ENCODE results near the gene C1orf198. TPM values are rescaled to one million over a fixed set of nuclear protein-coding genes. Genes with fewer than 3 reads are reported as not detected.

The C1orf198 gene, protein sequence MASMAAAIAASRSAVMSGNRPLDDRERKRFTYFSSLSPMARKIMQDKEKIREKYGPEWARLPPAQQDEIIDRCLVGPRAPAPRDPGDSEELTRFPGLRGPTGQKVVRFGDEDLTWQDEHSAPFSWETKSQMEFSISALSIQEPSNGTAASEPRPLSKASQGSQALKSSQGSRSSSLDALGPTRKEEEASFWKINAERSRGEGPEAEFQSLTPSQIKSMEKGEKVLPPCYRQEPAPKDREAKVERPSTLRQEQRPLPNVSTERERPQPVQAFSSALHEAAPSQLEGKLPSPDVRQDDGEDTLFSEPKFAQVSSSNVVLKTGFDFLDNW
- 15.5 and 16.1 TPM in 2 replicates for total RNA-seq

DNA sequence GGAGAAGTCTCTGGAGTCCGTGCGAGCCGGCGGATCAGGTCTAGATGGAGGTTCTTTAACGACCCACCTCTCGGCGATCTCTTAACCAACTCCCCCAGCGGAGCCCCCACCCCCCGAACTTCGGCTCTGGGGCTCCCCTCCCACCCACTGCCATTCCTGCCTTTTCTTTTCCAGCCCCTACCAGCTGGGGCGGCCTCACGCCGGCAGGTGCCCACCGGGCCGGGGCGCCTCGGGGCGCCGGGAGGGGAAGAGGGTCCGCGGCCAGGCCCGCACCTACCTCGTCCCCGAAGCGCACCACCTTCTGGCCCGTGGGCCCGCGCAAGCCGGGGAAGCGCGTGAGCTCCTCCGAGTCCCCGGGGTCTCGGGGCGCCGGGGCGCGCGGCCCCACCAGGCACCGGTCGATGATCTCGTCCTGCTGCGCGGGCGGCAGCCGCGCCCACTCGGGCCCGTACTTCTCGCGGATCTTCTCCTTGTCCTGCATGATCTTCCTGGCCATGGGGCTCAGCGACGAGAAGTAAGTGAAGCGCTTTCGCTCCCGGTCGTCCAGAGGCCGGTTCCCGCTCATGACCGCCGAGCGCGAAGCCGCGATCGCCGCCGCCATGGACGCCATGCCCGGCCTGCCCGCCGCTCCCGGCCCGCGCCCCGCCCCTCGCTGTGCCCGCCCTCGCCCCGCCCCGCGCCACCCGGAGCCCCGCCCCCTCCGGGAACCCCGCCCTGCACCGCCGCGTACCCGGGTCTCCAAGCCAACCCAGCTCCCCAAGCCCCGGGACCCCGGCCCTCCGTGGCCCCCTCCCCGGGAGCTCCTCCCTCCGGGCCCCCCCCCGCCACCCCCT is at the start of gene C1orf198:
Gene C1orf198 (minus strand): TSS at position 619 of the 833 bp plus-strand sequence. CDS start 9 bp downstream, at position 610.
- DNase-seq (ENCODE audit: low read depth in 2 of 2): peak; percentile 45 to 69

DNA sequence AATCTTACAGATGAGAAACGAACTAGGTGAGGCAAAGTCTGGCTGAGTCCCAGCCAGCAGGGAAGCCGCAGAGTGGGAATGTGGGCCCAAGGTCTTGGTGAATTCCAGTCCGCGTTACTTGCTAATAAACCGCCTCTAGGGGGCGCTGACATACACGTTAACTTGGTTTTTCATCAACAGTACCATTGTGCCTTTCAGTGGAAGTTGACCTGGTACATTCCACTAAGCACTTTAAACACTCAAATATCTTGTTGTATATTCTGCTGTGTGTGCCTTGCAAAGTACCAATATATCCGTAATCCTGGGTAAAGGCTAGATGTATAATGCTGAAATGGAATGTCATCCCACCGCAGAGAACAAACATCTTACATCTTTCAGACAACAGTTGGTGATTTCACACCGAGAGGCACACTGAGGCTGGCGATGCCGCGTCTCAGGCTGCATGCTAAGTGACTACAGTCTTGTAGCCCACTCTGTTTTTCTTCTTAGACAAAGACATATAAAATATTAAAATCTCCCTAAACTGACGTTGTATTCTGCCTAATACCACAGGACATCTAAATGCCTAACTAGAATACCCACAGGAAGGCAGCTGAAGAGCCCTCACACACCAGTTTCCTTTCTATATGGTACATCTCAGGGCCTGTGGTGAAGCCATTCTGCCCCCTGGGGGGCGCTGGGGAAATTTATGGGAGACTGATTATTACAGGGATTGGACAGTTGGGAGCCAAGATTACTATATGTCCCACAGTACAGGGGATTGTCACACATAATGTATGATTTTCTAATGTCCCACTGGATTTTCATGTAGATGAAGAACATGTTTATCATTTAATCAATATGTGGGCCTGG is 49.2 kb upstream of the C1orf198 start:
- peak; percentile 84 to 88 for DNase-seq (ENCODE audit: low read depth in 2 of 2)

DNA sequence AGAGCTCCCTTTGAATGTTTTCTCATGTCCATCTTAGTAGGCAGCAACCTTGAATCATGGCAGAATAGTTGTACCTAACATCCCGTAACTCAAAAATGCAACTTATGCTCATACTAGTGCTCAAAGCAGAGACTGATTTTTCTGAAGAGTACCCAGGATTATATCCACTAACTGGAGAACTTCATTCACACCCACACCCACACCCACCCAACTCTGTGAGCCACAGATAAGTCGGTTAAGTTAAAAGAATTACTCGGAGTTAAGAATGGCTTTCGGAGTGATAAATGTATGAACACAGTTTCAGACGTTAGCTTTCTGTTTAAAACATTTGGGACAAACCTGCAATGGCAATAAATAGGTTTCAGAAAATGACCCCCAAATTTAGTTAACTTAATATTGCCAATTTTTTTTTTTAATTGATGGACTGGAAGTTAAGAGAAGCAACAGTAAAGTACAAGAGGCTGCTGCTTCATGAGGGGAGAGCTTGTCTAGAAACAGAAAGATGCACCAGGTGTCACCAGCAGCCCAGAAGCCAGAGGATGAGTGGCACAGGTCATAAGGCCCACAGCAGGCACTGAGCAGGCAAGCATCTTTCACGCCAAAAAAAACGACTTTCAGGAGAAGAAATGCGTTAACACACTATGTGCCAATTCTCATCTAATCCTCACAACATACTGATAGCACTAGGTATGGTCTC is 48.4 kb upstream of the C1orf198 start:
- DNase-seq (ENCODE audit: low read depth in 2 of 2): no peak

DNA sequence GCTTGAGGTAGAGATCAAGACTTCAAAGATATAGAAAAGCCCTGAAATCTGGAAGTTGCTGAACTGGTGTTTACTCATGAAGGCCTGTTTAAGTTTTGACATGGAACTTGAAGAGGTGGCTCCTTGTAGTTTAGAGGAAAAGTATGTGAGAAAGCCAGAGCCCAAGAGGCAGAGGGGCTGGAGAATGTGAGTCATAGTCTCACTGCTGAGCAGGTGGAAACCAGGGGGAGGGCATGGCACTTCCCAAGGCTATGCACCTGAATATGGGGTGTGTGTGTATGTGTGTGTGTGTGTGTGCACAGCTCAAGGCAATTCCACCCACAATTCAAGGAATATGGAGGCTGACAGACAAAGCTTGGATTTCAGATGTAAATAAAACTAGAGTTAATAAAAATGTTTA is 46.8 kb upstream of the C1orf198 start:
- no peak for DNase-seq (ENCODE audit: low read depth in 2 of 2)

DNA sequence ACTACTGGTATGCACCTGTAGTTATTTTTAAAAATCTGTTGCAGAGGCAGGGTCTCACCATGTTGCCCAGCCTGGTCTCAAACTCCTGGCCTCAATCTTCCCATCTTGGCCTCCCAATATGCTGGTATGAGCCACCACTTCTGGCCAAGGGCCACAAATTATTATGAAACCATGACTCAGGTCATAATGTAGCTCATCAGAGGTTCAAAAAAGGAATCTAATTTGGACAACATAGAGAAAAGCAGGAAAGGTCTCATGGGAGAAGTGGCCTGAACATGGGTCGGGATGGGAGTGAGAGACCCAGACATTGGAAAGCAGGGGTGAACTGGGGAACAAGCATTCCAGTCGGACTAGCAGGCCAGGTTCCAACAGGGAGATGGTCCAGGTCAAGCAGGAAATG is 45.2 kb upstream of the C1orf198 start:
- no peak for DNase-seq (ENCODE audit: low read depth in 2 of 2)

DNA sequence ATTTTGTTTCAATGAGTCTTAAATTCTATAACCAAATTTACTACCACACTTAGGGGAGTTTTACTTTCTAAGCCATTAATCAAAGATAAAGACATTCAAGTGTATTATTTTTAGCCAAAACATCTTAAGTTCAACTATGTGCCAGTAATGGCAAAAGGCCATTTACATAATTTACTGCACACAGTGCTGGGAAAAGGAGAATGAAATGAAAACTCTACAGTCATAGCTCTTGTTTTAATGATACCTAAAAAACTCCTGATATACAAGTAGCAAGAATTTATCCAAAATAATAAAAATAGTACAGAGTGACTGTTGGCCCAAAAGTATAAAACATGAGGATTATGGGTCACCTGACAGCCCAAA is 42.4 kb upstream of the C1orf198 start:
- DNase-seq (ENCODE audit: low read depth in 2 of 2): no peak

DNA sequence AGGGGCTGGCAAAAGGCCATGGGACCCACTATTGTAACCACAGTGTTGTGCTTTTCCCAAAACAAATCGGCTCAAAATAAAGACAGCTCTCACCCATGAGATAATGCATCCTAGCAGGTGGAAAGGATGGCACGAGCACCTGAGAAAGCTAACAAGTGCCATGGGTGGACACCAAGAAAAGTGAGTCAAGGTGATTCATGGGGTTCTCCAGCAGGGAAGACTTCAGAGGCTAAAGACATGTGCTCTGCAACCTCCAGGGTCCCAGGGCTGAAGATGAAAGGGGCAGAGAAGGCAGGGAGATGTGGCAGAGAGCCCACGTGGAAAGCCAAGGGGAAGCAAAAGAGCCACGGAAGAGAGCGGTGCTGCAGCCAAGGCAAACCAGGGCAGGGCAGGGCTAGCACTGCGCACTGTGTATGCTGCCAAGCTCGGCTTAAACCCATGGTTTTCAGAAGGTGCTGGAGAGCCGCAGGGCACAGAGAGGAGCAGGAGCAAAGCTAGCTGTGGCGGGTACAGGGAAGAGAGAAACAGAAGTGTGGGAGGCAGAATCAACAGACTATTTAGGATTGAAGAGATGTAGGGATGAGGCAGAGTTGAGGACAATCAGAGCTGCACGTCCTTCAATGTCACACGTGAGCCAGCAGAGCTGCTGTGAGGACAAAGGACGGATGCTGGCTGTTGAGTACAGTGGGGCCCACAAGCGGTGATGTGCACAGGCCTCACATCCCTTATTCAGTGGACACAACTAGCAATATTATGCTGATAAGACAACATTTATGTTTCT is 41.8 kb upstream of the C1orf198 start:
- peak in 1 of 2 donors; percentile 10 for DNase-seq (ENCODE audit: low read depth in 2 of 2)

DNA sequence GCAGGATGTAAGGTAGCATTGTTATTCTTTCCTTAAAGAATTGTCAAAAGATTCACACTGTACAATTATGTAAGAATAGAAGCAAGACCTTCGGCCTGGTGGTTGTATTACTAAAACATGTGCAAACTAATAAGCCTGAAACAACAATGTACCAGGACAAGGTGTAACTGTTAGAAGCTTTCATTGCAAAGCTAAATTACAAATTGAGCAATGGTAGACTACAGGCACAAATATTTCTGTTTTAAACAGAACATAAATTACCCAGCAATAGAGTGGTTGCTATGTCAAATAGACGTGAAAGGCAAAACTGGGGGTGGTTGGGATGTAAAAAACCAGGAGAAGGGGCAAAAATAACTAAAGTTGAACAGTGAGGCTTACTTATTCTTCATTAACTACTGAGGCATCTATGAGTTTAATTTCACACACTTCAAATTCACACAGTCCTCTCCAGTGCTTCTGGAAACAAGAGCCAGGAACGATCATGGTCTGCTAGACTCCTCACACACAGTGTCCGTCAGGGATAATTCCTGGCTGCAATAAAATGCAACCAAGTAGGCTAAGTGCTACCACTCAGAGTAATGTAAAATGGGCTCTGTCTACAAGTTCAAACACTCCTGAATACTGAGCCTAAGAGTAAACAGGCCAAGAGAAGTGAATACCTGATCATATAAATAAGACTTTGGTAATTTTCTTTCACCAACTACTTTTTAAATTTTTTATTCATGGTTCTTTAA is 39.3 kb upstream of the C1orf198 start:
- DNase-seq (ENCODE audit: low read depth in 2 of 2): no peak

DNA sequence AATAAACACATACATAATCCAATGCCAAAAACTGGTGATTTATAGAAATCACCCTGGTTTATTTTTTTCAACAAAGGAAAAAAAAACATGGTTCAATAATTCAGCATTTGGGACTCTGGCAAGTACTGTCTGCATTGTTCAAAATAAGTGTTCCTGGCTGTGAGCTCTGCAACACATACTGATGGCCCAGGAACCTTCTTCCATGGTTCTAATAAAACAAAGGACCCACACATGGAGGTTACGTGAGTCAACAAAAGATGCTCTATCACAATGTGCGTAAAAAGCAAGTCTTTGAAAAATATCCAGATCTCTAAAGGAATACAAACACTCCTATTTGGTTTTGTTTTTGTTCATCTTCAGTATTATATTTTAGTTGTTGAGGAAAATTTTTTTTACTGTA is 37.9 kb upstream of the C1orf198 start:
- DNase-seq (ENCODE audit: low read depth in 2 of 2): peak in 1 of 2 donors; percentile 57

DNA sequence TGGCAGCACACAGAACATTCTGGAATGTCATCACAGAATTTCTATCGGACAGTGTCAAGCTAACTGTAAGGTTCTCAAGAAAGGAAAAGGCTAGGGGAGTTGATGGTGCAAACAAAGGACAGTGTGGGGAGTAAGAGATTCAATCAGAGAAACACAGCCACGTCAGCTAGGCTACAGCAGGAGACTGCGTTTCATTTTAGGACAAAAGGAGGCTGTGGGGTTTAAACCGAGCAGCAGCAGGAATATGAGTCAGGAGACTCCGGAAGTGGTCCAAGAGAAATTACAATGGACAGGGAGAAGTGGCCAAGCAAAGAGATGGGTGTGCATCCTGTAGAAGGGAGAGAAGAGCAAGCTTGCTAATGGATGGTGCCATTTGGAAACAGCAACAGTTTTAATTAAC is 37.4 kb upstream of the C1orf198 start:
- DNase-seq (ENCODE audit: low read depth in 2 of 2): peak; percentile 68 to 88

DNA sequence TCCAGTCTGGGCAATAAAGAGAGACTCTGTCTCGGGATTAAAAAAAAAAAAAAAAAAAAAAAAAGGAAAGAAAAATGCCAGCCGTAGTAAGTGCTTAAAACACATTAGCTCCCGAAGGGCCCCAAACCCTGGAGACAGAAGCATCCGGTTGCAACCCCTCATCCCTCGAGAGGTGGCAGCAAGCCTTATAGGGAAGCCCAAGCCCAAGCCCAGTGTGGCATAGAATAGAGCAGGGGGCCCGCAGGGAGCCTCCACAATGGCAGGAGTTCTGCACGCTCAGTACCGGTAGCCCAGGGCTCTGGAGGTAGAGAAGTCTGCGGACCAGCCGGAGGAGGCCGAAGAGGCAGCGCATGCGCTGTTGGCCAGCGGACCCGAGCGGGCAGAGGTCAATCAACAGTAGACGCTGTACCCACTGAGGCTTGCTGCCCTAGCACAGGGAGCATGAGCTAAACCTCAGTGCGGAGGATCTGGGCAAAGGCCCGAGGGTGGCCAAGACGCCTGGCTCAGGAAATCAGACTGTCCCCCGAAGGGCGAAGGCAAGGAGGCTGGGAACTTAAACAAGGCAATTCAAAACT is 34.1 kb upstream of the C1orf198 start:
- no peak for DNase-seq (ENCODE audit: low read depth in 2 of 2)

DNA sequence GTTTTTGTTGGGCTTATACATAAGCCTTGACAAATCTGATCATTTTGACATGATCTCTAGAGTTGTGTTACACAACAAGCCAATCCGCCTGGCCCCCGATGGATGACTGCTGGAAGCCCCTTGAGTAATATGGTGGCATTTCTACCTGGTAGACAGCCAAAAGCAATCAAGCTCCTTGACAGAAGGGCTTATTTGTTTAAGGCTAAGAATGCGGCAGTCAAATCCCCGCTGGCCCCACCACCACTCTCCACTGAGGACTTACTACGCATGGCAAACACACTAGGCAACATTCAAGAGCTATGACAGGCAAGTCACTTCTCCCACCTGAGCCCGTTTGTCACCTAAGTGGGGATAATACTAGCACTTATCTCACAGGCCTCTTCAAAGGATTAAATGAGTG is 33.4 kb upstream of the C1orf198 start:
- DNase-seq (ENCODE audit: low read depth in 2 of 2): no peak

DNA sequence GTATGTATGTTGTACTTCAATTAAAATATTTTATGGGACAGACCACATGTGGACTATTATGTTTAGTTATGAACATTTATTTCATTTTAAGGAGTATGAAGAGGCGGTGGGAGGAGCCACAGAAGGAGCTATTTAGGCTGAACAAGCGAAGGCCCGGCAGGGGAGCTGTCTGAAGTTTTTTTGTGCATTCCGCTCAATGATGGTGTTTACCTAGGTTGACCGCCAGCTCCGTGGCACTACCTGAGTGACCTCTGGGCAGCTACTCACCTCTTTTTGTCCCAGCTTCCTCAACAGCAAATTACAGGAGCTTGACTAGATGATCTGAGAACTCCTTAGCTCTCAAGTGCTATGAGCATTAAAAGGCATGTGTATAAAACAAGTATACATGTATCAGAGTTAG is 32.7 kb upstream of the C1orf198 start:
- DNase-seq (ENCODE audit: low read depth in 2 of 2): no peak

DNA sequence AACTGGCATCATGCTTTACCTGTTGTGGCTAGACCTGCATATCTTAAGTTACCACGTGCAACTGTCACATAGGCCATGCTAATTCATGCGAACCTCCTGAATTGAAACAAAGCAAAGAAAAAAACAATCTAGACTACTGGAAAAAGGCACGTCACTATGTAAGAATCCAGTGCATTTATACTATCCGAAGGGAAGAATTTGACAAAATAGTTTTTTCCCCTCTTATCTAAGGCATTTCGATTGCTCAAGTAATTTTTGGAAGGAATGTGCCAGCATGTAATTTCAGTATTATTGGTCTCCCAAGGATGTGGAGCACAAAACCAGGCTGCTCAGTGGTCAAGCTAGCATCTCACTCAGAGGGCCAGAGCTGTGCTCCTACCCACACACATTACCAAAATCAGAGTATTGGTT is 31.5 kb upstream of the C1orf198 start:
- DNase-seq (ENCODE audit: low read depth in 2 of 2): no peak

DNA sequence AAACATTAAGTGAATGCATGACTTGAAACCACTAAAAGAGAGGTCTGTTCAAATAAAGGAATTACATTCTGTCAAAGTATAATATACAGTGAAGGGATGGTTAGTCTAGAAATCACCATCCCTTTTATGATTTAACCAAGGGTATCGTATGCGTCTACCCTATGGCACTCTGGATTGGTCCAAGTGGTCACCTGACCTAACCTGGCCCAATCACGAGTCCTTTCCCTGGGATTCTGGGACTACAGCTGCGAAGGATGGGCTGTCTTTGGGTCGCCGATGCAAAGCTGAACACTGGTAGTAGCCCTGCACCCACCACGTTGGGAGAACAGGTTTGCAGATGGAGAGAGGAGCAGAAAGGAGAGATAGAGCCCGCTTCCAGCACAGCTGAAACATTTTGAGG is 30.4 kb upstream of the C1orf198 start:
- no peak for DNase-seq (ENCODE audit: low read depth in 2 of 2)

DNA sequence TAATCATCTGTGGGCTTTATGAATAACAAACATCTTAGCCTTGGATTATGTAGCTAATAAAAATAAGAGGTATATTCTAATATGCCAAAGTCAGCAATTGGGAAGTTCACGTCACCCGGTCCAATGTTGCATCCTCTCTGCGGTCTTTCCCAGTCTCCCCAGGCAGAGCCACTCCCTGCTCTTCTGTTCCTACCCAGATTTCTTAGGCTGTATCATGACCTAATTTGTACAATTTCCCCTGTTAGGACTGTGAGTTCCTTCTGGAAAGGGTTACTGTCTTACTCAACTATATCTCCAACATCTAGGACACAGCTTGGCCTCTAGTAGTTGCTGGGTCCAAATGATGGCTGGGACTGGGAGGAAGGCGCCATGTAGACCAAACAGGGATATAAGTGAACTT is 29.8 kb upstream of the C1orf198 start:
- DNase-seq (ENCODE audit: low read depth in 2 of 2): no peak

DNA sequence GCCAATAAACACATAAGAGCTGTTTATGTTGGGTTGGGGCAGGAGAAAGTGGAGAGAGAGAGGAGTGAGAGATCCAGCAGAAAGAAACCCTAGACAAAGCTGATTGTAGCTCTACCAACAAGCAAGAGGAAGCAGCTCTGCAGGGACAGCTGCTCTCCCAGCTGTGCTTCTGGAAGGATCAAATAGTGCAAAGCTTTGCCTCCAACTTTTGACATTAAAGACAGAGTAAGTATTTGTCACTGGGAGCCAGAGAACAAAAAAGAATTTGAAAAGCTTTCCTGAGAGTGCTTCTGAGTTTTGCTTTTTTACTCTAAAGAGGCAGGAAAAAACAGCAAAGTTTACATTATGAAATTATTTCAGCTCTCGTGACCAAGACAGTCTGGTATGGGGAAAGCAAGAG is 28.5 kb upstream of the C1orf198 start:
- no peak for DNase-seq (ENCODE audit: low read depth in 2 of 2)

DNA sequence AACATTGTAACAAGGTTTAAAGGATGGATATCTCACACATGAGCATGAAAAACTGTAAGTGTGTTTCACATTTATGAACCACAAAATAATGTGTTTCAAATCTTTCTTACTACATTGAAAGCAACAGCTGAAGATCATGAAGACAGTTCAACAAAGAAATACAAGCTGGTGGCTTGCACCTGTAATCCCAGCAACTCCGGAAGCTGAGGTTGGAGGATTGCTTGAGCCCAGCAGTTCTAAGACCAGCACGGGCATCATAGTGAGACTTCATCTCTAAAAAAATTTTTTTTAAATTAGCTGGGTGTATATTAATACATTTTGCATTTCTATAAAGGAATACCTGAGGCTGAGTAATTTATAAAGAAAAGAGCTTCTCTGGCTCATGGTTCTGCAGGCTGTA is 27.1 kb upstream of the C1orf198 start:
- DNase-seq (ENCODE audit: low read depth in 2 of 2): no peak

DNA sequence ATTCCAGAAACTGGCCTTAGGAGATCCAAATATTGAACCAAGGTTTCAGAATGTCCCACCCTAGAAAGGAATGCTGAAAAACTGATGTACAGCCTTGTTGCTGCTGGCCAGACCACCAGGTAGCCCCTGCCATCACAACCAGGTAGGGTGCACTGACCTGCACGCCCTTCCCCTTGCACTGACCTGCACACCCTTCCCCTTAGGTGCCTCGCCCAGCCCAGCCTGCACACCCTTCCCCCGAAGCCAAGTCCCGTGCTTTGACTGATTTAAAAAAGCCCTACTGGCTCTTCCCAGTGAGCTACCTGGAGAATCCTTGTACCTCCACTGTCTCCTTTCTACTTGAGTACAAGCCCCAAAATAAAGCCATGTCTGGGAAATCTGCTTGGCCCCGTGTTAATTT is 26.3 kb upstream of the C1orf198 start:
- DNase-seq (ENCODE audit: low read depth in 2 of 2): no peak

DNA sequence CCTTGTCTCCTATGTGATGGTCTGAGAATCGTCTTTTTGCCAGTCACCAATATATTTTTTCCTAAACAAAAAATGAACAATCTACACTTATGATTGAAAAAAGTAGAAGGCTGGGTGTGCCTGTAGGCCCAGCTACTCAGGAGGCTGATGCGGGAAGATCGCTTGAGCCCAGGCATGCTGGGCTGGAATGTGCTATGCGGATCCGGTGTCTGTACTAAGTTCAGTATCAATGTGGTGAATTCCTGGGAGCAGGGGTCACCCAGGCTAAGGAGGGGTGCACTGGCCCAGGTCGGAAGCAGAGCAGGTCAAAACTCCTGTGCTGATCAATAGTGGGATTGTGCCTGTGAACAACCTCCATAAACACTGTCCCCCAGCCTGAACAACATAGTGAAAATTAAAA is 25.7 kb upstream of the C1orf198 start:
- no peak for DNase-seq (ENCODE audit: low read depth in 2 of 2)
